GM12865 (cell line): ENCODE results near the gene PRTN3.
"Not testable (repeated sequence)": the region's sequence is repeated elsewhere in the genome, so short reads cannot be mapped to it uniquely, and the experiment has no call there.

Source experiments
- DNase-seq: peaks from one replicate; pipeline ENCODE4 v3.0.0; 2010; ENCODE audit warnings: low read depth
- H3K4me3 ChIP-seq: 2 replicates; pipeline ENCODE4 v1.5.1; 2011; ENCODE audit warnings: mild to moderate bottlenecking, low read depth, low read length, control low read depth
- TF ChIP-seq, protein P1 (sequence below): IDR thresholded peaks from 2 replicates; pipeline ENCODE4 v1.5.1; 2011; ENCODE audit warnings: low read length, control low read depth, low read depth, inconsistent platforms; ENCODE audit not compliant: insufficient read depth; ENCODE audit errors: missing control alignments

PRTN3 gene

DNA sequence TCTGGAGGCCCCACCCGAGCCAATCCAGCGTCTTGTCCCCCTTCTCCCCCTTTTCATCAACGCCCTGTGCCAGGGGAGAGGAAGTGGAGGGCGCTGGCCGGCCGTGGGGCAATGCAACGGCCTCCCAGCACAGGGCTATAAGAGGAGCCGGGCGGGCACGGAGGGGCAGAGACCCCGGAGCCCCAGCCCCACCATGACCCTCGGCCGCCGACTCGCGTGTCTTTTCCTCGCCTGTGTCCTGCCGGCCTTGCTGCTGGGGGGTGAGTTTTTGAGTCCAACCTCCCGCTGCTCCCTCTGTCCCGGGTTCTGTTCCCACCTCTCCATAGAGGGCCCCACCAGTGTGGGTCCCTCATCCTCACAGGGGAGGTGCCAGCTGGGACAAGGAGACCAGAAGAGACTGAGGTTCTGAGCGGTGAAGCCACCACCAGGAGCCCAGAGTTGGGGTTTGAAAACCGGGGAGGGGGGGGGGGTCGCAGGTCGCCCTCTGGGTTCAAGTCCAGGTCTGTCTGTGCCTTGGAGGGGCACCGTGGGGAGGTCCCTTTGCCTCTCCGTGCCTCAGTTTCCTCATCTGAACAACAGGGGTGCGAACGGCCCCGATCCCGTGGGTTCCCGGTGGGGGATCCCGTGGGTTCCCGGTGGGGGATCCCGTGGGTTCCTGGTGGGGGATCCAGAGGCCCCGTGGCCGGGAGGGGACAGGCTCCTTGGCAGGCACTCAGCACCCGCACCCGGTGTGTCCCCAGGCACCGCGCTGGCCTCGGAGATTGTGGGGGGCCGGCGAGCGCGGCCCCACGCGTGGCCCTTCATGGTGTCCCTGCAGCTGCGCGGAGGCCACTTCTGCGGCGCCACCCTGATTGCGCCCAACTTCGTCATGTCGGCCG lies 11.6 kb downstream of the PRTN3 start, which contains the start of gene ELANE:
Gene ELANE, plus strand, starts transcription at position 168 of the 878 bp plus-strand sequence. Its CDS starts 26 bp downstream, at position 194.
- H3K4me3 ChIP-seq = no peak within 1 kb of the TSS

GRCh38 chr19:853014-853585 lies 12.3 kb downstream of the PRTN3 start:
- TF ChIP-seq, protein P1, sequence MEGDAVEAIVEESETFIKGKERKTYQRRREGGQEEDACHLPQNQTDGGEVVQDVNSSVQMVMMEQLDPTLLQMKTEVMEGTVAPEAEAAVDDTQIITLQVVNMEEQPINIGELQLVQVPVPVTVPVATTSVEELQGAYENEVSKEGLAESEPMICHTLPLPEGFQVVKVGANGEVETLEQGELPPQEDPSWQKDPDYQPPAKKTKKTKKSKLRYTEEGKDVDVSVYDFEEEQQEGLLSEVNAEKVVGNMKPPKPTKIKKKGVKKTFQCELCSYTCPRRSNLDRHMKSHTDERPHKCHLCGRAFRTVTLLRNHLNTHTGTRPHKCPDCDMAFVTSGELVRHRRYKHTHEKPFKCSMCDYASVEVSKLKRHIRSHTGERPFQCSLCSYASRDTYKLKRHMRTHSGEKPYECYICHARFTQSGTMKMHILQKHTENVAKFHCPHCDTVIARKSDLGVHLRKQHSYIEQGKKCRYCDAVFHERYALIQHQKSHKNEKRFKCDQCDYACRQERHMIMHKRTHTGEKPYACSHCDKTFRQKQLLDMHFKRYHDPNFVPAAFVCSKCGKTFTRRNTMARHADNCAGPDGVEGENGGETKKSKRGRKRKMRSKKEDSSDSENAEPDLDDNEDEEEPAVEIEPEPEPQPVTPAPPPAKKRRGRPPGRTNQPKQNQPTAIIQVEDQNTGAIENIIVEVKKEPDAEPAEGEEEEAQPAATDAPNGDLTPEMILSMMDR = no peak
- DNase-seq = no peak
- H3K4me3 ChIP-seq = no peak overlapping the region

More for the DNA sequence above, 11.6 kb downstream of the PRTN3 start, which contains the start of gene ELANE:
- no peak for DNase-seq
- TF ChIP-seq, protein P1 = no peak

DNA sequence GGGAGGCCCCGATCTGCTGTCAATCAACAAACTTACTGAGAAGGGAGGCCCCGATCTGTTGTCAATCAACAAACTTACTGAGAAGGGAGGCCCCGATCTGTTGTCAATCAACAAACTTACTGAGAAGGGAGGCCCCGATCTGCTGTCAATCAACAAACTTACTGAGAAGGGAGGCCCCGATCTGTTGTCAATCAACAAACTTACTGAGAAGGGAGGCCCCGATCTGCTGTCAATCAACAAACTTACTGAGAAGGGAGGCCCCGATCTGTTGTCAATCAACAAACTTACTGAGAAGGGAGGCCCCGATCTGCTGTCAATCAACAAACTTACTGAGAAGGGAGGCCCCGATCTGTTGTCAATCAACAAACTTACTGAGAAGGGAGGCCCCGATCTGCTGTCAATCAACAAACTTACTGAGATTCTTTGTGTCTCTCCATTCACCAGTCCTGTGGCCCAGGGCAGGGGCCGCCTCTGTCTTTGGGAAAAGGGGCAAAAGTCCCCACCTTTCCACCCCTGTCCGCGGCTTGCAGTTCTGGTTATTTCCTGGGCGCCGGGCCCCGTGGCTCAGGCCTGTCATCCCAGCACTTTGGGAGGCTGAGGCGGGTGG lies 12.9 kb downstream of the PRTN3 start:
- H3K4me3 ChIP-seq, DNase-seq: not testable (repeated sequence)

GRCh38 chr19:854549-854948 lies 13.8 kb downstream of the PRTN3 start:
- DNase-seq = no peak
- TF ChIP-seq, protein P1 = no peak
- H3K4me3 ChIP-seq = no peak overlapping the region

GRCh38 chr19:855142-855541 lies 14.3 kb downstream of the PRTN3 start:
- no peak for DNase-seq
- TF ChIP-seq, protein P1 = no peak
- no peak overlapping the region for H3K4me3 ChIP-seq

- H3K4me3 ChIP-seq = no peak overlapping the region
- TF ChIP-seq, protein P1 = no peak
- DNase-seq = no peak
These were observed 14.8 kb downstream of the PRTN3 start for GRCh38 chr19:855566-856120.

DNA sequence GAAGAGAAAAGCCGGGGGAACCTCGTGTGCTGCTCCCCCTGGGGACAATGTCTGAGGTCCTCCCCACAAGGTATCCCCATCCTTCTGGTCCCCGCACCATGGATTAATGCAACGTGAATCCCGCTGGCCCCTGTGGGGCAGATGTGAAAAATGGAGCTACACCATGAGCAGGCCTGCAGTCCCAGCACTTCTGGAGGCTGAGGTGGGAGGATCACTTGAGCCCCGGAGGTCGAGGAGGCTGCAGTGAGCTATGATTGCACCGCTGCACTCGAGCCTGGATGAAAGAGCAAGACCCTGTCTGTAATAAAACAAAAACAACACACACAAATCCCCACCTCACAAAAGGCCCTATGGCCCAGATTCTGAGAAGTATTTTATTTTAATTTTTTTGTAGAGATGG lies 17.5 kb downstream of the PRTN3 start:
- no peak overlapping the region for H3K4me3 ChIP-seq
- DNase-seq = no peak
- TF ChIP-seq, protein P1 = no peak
